Activated CD4-positive, alpha-beta T cell treated with anti-CD3 and anti-CD28 coated beads for 24 hours (primary cell): ENCODE results near the gene FLT3.

Source experiments
- DNase-seq, 2 donors: peaks; one replicate each; pipeline ENCODE4 v3.0.0-alpha.2; 2020; ENCODE audit warnings: low read depth in 2 of 2

Gene FLT3

GRCh38 chr13:27960362-27961226, 139.8 kb downstream of the FLT3 start:
- DNase-seq: no peak

GRCh38 chr13:27959976-27960361, 140.4 kb downstream of the FLT3 start:
- no peak for DNase-seq

DNA sequence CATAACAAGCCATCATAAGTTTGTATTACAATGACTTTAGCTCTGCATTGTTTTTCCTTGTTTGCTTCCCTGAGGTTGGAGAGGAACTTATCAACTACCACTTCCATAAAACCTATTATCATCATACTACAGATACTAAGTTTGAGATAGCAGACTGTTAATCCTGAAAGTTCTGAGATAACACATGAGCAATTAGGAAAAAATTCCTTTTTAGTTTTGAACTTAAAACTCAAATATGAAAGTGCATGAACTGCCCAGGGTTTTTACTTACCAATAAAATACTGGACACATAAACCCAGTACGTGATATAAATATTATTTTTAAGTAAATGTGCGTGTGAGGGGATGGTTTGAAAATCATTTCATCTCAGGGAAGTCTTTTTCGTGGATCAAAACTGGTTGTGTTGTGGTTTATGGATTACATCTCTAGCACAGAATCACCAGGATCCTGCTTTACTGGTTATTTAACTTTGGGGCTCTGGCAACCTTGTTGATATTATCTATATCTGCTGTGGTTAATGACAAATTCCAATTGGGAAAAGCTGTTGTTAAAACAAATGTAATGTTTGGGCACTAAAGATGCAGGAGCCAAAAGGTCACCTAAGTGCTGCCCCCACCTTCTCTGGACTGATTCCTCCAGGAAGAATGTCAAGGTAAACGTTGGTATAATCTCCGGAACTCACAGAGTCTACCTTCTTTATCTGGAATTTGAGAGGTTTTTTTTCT, 143.6 kb downstream of the FLT3 start:
- DNase-seq: no peak

GRCh38 chr13:27955014-27955591, 145.3 kb downstream of the FLT3 start:
- no peak for DNase-seq

GRCh38 chr13:27954406-27954851, 145.9 kb downstream of the FLT3 start:
- no peak for DNase-seq

GRCh38 chr13:27953676-27954405, 146.5 kb downstream of the FLT3 start:
- peak; percentile 40 to 63 for DNase-seq
